HG02884 (cell line): Measurements from ENCODE around the gene C6orf89.
A peak's percentile ranks its signal among the peaks of the same experiment; 100 is the strongest.
"Not testable (repeated sequence)": the region's sequence is repeated elsewhere in the genome, so short reads cannot be mapped to it uniquely, and the experiment has no call there.

Experiments
- ATAC-seq: cut with Tn5 transposase; IDR thresholded peaks from one replicate; pipeline ENCODE4 v1.9.1; 2021; ENCODE audit warnings: mild to moderate bottlenecking, moderate library complexity; ENCODE audit not compliant: unreplicated experiment

The C6orf89 gene

DNA sequence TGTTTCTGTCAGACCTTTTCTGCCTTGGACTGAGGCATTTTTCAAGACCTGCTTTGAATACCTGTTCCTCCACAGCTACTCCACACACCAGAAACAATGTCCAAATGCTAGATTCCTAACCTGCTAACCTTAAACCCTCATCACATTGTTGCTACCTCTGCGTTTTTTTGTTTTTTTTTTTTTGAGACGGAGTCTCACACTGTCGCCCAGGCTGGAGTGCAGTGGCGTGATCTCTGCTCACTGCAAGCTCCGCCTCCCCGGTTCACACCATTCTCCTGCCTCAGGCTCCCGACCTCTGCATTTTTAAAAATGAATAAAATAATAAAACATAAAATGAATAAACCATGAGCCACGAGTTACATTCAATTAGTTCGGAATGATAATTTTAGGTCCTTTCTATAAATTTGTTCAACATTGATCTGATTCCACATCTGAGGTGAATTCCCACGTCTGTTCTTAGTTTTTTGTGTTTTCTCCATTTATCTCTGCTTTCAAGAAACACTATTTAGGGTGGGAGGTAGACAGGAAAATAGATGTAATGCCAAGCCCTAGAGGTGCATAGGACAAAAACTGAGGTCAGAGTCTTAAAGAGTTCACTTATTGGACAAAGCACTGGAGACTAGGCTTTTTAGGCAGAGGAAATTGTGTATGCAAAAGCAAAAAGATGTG is 1.3 kb downstream of the C6orf89 start:
- no peak for ATAC-seq

DNA sequence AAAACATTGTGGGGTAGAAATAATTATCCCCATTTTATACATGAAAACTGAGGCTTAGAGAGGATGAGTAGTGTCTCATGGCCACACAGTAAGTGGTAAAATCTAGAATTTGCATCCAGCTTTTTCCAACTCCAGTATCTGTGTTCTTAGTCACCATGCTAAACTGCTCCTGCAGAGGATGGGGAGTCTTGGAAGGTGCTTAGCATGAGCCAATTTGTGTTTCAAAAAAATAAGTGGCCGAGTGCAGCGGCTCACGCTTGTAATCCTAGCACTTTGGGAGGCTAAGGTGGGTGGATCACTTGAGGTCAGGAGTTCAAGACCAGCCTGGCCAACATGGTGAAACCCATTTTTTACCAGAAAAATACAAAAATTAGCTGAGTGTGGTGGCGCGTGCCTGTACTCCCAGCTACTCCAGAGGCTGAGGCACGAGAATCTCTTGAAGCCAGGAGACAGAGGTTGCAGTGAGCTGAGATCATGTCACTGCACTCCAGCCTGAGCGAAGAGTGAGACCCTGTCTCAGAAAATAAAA is 2.4 kb downstream of the C6orf89 start:
- ATAC-seq: no peak

DNA sequence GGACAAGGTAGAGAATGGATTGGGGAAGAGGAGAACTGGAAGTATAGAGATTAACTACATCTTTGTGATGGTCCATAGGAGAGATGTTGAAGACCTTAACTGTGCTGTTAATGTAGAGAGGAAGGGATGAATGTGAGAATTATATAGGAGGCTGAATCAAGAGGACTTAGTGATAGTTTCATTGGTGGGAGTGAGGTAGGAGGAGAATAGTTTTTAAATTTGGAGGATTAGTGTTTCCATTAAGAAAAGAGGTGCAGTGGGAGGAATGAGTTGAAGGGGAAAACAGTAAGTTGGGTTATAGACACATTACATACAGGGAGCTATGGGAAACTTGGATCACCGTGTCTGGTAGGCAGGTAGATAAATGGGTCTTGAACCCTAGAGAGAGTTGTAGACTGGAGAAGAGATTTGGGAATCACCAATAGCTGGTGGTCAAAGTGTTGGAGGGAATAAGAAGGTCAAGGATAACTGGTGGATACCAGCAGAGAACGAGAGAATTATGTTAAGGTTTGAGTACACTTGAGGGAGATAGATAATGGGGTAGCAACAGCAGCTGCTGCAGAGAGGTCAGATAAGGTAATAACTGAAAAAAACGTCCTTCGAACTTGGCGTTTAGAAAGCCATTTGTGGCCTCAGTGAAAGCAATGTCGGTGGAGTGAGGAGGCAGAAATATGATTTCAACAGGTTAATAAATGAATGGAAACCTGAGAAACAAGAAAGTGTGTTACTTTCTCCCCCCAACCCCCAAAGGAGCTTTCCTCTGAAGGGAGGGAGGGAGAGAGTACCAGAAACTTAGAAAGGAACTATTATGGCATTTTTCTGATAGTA is 3.1 kb downstream of the C6orf89 start:
- ATAC-seq: no peak

DNA sequence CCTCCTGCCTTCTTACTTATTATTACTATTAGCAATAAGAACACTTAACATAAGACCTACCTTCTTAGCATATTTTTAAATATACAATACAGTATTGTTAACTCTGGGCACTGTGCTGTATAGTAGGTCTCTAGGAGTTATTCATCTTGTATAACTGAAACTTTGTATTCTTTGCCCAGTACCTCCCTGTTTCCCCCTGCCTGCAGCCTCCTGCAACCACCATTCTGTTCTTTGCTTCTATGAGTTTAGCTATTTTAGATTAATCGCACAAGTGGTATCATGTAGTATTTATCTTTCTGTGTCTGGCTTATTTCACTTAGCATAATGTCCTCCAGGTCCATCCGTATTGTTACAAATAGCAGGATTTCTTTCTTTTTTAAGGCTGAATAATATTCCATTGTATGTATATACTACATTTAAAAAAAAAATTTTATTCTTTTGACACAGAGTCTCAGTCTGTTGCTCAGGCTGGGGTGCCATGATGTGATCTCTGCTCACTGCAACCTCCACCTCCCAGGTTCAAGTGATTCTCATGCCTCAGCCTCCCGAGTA is 4.4 kb downstream of the C6orf89 start:
- no peak for ATAC-seq

DNA sequence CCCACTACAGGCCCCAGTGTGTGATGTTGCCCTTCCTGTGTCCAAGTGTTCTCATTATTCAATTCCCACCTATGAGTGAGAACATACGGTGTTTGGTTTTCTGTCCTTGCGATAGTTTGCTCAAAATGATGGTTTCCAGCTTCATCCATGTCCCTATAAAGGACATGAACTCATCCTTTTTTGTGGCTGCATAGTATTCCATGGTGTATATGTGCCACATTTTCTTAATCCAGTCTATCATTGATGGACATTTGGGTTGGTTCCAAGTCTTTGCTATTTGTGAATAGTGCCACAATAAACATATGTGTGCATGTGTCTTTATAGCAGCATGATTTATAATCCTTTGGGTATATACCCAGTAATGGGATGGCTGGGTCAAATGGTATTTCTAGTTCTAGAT is 5.4 kb downstream of the C6orf89 start:
- ATAC-seq: not testable (repeated sequence)

DNA sequence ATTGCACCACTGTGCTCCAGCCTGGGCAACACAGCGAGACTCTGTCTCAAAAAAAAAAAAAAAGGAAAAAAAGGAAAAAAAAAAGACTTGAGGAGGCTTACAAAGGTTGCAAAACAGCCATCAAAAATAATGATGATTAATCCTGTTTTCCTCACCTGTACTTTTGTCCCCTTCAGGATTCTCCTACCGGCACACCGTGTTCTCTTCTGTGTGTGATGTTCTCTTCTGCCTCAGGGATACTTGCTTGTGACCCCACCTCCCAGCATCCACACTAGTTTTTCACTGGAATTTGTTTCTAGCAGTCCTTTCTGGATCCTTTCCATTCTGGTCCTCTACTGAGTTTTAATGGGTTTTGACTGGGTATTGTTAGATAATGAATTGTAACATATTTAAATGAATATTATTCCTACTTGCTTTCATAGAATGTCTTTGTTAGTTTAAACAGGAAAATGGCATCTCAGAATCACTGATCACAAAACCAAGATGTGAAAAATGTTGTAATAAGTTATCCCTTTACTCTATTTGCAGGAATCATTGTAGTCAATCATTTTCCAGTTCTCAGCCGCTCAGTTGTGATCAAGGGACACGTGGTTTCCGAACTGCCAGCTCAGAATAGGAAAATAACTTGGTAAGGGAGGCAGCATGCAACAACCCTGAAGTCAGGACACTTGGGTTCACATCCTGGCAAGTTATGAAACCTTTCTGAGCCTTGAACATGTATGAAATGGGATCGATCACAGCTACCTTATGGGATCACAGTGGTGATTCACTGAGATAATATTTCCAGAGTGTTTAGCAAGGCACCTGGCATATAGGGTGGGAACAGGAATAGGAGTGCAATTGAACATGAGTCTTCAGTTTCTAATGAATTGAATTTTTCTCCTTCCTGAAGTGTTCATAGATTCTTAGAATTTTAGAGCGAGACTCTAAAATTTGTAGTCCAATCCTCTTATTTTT is 8.5 kb downstream of the C6orf89 start:
- ATAC-seq: no peak

DNA sequence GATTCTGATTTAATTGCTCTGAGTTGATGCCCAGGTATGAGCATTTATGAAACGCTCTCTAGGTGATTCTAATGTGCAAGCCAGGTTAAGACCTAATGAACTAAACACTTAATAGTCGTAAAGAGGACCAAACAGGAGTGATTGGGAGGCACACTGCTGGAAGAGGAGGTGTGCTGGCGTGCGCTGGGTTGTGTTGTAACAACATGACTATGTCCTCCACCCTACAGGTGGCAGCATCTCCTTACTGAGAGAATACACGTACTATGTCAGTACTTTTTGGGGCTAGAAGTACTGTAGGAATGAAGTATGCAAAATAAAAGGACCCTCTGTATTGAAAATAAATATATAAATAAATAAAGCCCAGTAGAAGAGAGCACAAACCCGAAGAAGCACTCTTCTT is 11.9 kb downstream of the C6orf89 start:
- no peak for ATAC-seq

DNA sequence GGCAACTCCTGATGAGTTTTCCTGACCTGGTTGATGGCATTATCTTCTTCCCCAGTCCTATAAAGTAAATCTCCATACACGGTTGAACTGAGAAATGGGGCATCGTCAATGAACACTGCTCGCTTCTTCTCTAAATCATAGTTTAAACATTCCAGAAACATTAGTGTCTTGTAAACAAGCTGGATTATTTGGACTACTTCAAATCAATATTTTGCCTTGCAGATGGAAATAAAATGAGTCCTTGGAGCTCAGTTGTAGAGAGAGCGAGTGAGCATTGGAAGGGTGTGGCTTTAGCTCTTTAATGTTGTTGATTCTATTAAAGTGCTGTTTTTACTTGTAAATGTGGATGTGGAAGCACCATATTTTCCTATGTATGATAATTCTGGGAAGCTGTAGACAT is 18.4 kb downstream of the C6orf89 start:
- no peak for ATAC-seq

DNA sequence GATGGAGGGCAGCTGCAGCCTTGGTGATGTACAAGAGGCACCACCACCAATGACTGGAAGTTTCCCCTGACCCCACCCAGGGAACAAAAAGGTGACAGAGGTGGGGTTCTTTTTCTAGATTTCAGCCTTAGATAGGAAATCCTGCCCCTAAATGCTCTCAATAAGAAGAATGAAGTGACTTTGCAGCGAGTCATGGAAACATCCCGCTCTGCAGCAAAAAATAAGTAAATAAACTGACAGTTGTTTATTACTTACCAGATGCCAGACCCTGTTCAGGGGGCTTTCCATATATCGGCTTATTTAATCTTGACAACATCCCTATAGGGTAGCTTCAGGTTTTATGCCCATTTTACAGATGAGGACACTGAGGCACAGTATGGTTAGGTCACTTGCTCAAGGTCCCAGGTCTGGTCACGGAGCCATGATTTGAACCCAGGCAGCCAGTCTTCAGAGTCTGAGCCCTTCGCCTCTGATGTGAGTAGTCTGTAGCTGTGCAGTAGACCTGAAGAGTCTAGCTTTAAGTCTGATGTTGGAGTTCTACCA is 19.2 kb downstream of the C6orf89 start:
- no peak for ATAC-seq

DNA sequence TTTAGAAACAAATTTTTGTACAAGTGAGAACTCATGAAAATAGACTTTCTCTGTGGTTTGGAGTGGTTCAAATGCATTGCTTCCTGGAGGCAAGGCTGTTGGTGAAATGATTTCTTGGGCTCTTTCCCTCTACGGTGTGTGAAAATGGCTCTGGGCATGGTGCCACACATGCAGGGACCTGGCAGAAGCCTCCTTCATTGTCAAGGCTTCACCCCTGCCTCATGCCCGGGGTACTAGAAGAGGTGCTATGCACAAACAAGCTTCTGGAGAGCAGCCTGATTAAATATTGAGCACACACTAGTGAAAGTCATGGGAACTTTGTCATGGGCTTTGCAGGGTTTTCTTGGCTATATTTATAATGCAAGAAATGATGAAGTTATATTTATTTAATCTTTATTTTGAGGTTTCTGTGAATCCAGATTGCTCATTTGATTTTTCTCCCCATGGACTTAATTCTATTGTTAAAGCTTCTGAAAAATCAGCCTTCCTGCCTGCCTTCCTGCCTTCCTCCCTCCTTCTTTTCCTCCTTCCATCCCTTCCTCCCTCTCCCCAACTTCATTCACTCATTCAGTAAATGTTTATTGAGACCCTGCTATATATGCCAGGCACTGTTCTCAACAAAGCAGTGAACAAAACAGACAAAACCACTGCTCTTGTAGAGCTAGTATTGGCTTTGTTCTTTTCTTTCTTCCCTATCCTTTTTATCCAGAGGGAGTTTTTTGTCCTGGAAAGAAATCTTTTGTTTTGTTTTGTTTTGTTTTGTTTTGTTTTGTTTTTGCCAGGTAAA is 21.0 kb downstream of the C6orf89 start:
- ATAC-seq: no peak

DNA sequence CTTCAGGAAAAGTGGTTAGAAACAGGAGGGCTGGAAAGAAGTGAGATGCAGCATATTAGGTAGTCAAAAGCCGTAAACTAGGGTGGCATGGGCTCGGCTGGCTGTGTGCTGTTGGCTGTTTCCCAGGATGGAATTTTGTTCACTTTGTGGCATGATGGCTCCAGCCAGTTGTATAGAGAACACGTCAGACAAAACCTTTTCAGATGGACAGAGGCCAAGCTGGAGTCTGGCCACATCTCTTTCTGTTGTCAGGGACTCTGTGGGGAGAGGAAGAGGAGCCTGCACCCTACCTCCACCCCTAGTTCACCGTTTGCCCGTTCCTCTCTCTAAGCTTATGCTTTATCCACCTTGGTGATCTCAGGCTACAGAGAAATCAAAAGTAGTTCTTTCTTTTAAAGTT is 22.0 kb downstream of the C6orf89 start:
- no peak for ATAC-seq

DNA sequence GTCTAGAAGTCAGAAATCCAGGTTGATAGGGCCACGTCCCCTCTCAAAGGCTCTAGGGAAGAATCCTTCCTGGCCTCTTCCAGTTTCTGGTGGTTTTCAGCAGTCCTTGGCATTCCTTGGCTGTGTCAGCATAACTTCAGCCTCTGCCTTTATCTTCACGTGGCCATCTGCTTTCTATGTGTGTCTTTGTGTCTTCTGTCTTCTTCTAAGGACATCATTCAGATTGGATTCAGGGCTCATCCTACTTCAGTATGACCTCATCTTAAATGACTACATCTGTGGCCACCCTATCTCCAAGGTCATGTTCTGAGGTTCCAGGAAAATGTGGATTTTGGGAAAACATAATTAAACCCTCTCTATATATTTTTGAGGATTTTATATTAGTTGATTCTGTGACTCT is 23.0 kb downstream of the C6orf89 start:
- no peak for ATAC-seq

DNA sequence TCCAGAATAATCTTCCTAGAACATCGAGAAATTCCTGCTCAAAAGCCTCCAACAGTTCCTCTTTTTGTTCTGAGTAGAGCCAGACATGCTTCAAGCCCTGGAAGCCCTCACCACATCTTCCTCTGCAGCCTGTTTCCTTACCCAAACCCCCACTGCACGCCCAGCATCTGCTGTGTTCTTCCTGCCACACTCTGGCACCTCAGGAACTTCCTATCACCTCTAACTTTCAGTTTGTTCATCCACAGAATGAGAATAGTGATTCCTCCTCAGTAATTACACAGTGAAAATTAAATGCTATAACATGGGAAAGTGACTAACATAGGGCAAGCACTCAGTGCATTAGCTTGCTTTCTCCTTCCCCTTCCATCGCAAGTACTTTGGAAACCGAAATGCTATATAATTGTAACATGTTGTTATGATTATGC is 26.3 kb downstream of the C6orf89 start:
- peak; percentile 25 for ATAC-seq

DNA sequence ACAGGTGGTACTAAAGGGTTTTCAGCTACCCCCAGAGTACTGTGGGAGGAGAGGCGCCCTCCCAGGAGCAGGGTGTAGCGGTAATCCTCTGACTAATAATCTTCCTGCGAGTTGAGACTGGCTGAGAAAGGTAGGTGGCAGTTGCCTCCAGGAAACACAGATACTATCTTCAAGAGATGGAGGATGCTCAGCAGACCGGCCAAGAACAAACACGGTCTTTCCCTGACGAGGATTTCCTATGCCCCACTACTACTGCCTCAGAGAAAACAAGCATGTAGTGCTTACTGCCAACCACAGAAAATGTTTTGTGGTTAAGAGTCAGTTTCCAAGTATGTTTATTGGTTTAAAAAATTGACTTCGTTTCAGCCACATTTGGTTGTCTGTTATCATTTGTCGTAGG is 26.8 kb downstream of the C6orf89 start:
- ATAC-seq: peak; percentile 85

DNA sequence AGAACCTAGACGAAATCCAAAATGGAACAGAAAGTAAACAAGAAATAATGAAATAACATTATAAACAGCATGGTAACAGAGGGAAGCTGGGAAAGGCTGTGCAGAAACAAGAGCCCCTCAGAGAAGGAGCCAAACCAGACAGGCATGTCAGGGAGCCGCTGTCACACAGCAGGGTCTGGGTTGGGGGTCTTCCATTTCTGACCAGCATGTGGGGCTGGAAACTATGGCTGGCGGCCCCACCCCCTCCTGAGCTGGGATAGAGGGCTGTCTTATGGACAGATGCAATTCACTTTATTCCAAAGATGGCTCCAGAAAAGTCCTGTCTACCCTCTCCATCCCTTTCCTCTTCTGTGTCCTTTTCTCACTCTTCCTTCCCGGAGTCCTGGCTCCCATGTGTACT is 27.3 kb downstream of the C6orf89 start:
- ATAC-seq: no peak

DNA sequence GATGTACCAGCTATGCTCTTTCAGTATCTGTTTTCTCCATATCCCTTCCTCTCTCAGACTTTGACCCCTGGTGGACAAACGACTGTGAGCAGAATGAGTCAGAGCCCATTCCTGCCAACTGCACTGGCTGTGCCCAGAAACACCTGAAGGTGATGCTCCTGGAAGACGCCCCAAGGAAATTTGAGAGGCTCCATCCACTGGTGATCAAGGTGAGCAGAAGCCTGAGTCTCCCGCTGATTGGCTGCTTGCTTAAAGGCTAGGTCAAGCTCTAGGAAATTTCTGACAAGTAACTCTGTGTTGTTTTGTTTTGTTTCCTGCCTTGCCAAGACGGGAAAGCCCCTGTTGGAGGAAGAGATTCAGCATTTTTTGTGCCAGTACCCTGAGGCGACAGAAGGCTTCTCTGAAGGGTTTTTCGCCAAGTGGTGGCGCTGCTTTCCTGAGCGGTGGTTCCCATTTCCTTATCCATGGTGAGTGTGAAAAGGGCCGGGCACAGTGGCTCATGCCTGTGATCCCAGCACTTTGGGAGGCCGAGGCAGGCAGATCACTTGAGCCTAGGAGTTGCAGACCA is 28.6 kb downstream of the C6orf89 start:
- ATAC-seq: no peak

DNA sequence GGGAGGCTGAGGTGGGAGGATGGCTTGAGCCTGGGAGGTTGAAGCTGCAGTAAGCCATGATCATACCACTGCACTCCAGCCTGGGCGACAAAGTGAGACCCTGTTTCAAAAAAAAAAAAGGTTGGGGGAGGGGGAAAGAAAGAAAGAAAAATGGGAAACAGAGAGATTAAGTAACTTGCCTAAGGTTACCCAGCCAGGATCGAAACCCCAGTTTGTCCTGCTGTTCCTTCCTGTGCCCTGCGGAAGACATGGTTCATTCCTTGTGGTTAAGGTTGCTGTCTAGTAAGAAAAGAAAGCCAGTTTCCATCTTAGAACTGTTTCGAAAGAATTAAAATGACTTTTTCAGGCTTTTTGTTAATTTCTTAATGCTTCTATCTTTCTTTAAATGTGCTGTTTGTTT is 29.8 kb downstream of the C6orf89 start:
- no peak for ATAC-seq

DNA sequence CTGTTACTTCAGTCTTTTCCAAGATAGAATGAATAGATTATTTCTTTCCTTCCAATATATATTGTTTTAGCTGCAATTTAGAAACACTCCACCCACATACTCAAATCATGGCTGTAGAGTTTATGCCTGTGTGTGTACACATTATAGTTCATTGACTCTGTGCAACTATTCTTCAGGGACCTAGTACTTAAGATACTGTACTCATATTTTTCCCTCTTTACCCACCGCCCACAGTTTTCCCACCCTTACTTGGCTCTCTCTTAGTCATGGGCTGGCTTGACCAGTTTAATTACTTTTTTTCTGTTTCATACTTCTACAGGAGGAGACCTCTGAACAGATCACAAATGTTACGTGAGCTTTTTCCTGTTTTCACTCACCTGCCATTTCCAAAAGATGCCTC is 30.4 kb downstream of the C6orf89 start:
- ATAC-seq: no peak

DNA sequence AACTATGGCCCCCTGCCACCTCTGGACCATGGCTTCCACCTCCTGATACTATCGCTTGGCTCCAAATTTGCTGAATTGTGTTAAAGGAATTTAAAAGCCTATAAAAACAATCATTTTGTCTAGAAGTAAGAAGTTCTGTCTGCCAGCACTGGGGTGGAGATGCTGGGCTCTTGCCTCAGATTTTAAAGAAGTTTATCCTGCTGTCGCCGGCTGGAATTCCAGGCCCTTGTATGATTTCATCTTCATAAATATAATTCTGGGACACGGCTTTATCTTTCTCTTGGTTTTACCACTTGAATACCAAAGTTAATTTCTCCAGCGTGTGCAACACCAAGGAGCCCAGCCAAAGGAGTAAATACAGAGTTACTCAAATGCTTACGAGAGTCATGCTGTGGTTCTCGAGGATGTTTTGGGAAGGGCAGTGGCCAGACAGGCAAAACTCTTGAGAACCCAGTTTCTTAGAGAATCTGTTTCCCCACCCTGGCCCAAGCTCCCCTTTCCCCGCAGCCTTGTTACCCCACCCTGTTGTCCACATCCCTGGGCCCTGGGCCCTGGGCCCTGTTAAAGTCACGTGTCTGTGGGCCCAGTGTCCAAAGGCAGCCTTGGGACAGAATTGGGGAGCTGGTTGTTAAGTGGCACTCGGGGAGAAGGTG is 31.9 kb downstream of the C6orf89 start:
- ATAC-seq: no peak
